Left renal cortex interstitium (tissue), 4 donors: ENCODE data around the gene METTL16. TPM values are rescaled to one million over a fixed set of nuclear protein-coding genes. Genes with fewer than 3 reads are reported as not detected.

Experiments
- DNase-seq, 4 donors: peaks; one replicate each; pipeline ENCODE4 v3.0.0-alpha.2; 2013; ENCODE audit warnings: low read depth in 4 of 4, low spot score in 2 of 4, missing footprints in 1 of 4
- polyA plus RNA-seq, 4 donors: library from polyadenylated mRNA; unstranded; fragments of 120-200 nt; gene quantifications; one replicate each; pipeline ENCODE4 v1.2.1, GENCODE V29; 2013; ENCODE audit not compliant: insufficient read length in 4 of 4

METTL16 gene
- polyA plus RNA-seq, 4 donors: 36.1 to 39.2 (median 37.8) TPM

GRCh38 chr17:2385240-2386210, 126.2 kb downstream of the METTL16 start:
- no peak for DNase-seq

GRCh38 chr17:2384439-2385127, 127.1 kb downstream of the METTL16 start:
- DNase-seq: no peak

- no peak for DNase-seq
Measured at GRCh38 chr17:2383628-2384167, 128.0 kb downstream of the METTL16 start.

GRCh38 chr17:2380950-2381649, 130.6 kb downstream of the METTL16 start:
- no peak for DNase-seq

- no peak for DNase-seq
Measured at GRCh38 chr17:2380226-2380922, 131.3 kb downstream of the METTL16 start.

- DNase-seq: no peak
Measured at GRCh38 chr17:2379489-2380225, 132.0 kb downstream of the METTL16 start.

GRCh38 chr17:2378905-2379304, 132.8 kb downstream of the METTL16 start:
- DNase-seq: no peak

GRCh38 chr17:2377659-2378058, 134.0 kb downstream of the METTL16 start:
- no peak for DNase-seq

GRCh38 chr17:2376107-2376506, 135.6 kb downstream of the METTL16 start:
- DNase-seq: no peak

GRCh38 chr17:2375406-2375805, 136.3 kb downstream of the METTL16 start:
- DNase-seq: no peak

GRCh38 chr17:2374549-2375285, 137.0 kb downstream of the METTL16 start:
- no peak for DNase-seq

- DNase-seq: no peak
Measured at GRCh38 chr17:2373179-2373578, 138.5 kb downstream of the METTL16 start.

GRCh38 chr17:2372681-2373080, 139.0 kb downstream of the METTL16 start:
- no peak for DNase-seq

GRCh38 chr17:2372180-2372579, 139.5 kb downstream of the METTL16 start:
- DNase-seq: no peak

- DNase-seq: no peak
Measured at GRCh38 chr17:2371183-2372130, 140.2 kb downstream of the METTL16 start.

- DNase-seq: no peak
Measured at GRCh38 chr17:2370211-2370589, 141.5 kb downstream of the METTL16 start.

- no peak for DNase-seq
Measured at GRCh38 chr17:2369551-2370210, 142.0 kb downstream of the METTL16 start.
